ENCODE results near the gene ANKRD9.

DNA sequence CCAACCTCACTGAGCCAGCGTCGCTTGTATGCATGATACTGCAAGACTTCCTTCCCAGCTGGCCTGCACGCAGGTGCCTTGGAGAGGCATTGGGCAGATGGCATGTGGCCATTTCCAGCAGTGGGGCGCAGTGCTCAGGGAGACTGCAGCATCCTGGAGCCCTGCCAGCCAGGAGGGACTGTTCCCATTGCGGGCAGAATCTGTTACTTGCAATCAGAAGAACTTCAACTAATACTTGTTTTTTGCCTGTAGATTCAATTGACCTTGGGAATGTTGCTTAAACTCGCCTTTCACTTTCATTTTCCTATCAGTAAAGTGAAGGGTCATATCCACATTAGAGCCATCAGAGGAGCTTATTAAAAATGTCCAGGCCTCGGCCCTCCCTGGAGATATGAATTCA lies 29.8 kb downstream of the ANKRD9 start:
- TF ChIP-seq, protein P1, sequence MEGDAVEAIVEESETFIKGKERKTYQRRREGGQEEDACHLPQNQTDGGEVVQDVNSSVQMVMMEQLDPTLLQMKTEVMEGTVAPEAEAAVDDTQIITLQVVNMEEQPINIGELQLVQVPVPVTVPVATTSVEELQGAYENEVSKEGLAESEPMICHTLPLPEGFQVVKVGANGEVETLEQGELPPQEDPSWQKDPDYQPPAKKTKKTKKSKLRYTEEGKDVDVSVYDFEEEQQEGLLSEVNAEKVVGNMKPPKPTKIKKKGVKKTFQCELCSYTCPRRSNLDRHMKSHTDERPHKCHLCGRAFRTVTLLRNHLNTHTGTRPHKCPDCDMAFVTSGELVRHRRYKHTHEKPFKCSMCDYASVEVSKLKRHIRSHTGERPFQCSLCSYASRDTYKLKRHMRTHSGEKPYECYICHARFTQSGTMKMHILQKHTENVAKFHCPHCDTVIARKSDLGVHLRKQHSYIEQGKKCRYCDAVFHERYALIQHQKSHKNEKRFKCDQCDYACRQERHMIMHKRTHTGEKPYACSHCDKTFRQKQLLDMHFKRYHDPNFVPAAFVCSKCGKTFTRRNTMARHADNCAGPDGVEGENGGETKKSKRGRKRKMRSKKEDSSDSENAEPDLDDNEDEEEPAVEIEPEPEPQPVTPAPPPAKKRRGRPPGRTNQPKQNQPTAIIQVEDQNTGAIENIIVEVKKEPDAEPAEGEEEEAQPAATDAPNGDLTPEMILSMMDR (conservative IDR thresholded peaks at IDR 0.05; ENCODE audit: low read depth in 2 of 2), result no peak
- TF ChIP-seq POLR2AphosphoS5 (IDR thresholded peaks at IDR 0.05; ENCODE audit: low read depth), result no peak
- TF ChIP-seq, protein P2, sequence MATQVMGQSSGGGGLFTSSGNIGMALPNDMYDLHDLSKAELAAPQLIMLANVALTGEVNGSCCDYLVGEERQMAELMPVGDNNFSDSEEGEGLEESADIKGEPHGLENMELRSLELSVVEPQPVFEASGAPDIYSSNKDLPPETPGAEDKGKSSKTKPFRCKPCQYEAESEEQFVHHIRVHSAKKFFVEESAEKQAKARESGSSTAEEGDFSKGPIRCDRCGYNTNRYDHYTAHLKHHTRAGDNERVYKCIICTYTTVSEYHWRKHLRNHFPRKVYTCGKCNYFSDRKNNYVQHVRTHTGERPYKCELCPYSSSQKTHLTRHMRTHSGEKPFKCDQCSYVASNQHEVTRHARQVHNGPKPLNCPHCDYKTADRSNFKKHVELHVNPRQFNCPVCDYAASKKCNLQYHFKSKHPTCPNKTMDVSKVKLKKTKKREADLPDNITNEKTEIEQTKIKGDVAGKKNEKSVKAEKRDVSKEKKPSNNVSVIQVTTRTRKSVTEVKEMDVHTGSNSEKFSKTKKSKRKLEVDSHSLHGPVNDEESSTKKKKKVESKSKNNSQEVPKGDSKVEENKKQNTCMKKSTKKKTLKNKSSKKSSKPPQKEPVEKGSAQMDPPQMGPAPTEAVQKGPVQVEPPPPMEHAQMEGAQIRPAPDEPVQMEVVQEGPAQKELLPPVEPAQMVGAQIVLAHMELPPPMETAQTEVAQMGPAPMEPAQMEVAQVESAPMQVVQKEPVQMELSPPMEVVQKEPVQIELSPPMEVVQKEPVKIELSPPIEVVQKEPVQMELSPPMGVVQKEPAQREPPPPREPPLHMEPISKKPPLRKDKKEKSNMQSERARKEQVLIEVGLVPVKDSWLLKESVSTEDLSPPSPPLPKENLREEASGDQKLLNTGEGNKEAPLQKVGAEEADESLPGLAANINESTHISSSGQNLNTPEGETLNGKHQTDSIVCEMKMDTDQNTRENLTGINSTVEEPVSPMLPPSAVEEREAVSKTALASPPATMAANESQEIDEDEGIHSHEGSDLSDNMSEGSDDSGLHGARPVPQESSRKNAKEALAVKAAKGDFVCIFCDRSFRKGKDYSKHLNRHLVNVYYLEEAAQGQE (IDR thresholded peaks at IDR 0.05; ENCODE audit: unreplicated experiment), result no peak
- no peak for TF ChIP-seq EZH2 (IDR thresholded peaks at IDR 0.05; ENCODE audit: low read depth, unreplicated experiment)

Measured in GM23338 (cell line).